HG03378 (cell line): Measurements from ENCODE around the gene TMEM91.
"Not testable (repeated sequence)": the region's sequence is repeated elsewhere in the genome, so short reads cannot be mapped to it uniquely, and the experiment has no call there.

Experiments used
- ATAC-seq: cut with Tn5 transposase; IDR thresholded peaks from one replicate; pipeline ENCODE4 v1.9.1; 2021; ENCODE audit warnings: mild to moderate bottlenecking, moderate library complexity; ENCODE audit not compliant: unreplicated experiment

The TMEM91 gene

DNA sequence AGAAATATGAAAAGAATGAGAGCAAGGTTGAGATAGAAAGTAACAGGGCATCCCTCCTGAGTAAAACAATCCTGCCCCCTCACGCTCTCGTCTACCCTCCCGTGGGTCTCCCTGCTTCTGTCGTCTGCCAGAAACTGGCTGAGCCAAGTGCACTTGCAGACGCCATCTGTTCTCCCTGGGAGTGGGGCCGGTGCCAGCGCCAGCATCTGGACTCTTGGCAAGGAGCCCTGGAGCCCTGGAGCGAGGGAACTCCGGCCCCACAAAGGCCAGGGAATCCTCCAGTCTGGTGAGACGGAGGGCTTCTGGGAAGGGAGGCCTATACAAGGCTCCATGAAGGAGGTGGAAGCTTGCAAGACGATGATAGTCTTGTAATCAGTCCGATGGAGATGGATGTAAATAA, 2.3 kb upstream of the TMEM91 start:
- no peak for ATAC-seq

GRCh38 chr19:41376998-41377365, 649 bp downstream of the TMEM91 start:
- ATAC-seq: no peak

- ATAC-seq: no peak
Measured at GRCh38 chr19:41377977-41378709, 1.8 kb downstream of the TMEM91 start.

- not testable (repeated sequence) for ATAC-seq
Measured at GRCh38 chr19:41381536-41381935, 5.2 kb downstream of the TMEM91 start.

DNA sequence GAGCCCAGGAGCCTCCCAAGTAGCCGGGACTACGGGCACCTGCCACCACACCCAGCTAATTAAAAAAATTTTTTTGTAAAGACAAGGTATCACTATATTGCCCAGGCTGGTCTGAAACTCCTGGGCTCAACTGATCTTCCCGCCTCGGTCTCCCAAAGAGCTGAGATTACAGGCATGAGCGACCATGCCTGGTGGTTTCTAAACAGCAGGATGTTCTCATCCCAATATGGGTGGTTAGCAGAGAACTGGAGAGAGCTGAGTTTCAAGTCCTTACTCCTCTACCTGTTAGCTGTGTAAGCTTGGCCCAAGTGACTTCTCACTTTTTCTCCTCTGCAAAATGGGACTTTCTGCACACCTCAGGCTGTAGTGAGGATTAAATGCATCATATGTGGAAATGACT, 8.0 kb downstream of the TMEM91 start:
- no peak for ATAC-seq

- ATAC-seq: no peak
Measured at GRCh38 chr19:41386442-41386841, 10.1 kb downstream of the TMEM91 start.

- ATAC-seq: no peak
Measured at GRCh38 chr19:41391618-41392017, 15.3 kb downstream of the TMEM91 start.

- no peak for ATAC-seq
Measured at GRCh38 chr19:41392775-41393174, 16.4 kb downstream of the TMEM91 start.

- no peak for ATAC-seq
Measured at GRCh38 chr19:41395355-41395754, 19.0 kb downstream of the TMEM91 start.

GRCh38 chr19:41397086-41398049, 21.0 kb downstream of the TMEM91 start, which contains the start of the genes BCKDHA and EXOSC5:
TSS of gene BCKDHA (plus strand) at chr19:41397818. CDS start at chr19:41397828, 10 bp downstream.
TSS of gene EXOSC5 (minus strand) at chr19:41397359. CDS start at chr19:41397328, 31 bp downstream.
- ATAC-seq: peak; percentile 88

DNA sequence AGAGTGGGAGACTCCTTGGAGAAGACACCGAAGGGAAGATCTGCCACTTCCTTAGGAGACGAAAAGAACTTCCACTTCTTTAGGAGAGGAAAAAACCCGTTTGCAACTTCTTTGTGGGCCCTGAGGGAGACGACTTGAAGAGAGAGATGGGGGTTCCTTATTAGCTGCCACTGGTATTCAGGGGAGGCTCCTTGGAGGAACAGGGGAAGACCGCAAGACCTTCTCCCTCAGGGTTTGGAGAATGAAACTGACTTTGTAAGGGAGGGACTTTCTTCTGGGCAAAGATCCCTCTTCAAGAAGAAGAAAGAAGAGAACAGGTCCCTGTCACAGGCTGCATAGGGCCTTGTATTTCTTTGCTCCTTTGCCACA, 21.7 kb downstream of the TMEM91 start:
- ATAC-seq: no peak

DNA sequence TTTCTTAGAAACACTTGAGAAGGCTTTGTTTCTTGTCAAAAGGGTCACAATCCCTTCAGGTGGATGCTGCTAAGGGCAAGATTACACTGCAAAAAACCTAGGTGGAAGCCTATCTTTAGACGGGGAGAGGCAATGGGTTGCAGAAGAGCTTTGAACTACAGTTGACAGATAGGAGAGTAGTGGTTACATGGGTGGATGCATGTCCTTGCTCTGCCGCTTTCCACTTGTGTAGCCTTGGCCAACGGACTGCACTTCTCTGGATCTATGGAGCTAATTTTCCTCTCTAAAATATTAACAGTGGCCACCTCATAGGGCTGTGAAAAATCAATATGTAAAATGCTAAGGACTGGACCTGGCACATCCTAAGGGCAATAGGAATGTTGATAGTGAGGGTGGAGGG, 22.3 kb downstream of the TMEM91 start:
- no peak for ATAC-seq

GRCh38 chr19:41399091-41399490, 22.8 kb downstream of the TMEM91 start:
- ATAC-seq: no peak

DNA sequence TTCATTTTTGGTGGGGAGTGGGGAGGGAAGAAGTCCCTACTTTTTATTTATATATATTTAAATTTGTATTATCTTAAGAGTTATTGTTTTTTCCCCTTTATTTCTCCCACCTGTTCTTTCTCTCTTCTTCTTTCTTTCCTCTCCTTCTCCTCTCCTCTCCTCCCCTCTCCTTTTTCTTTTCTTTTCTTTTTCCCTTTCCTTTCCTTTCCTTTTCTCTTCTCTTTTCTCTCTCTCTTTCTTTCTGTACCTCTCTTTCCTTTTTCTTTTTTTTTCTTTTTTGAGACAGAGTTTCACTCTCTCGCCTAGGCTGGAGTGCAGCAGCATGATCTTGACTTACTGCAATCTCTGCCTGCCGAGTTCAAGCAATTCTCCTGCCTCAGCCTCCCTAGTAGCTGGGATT, 23.2 kb downstream of the TMEM91 start:
- no peak for ATAC-seq

DNA sequence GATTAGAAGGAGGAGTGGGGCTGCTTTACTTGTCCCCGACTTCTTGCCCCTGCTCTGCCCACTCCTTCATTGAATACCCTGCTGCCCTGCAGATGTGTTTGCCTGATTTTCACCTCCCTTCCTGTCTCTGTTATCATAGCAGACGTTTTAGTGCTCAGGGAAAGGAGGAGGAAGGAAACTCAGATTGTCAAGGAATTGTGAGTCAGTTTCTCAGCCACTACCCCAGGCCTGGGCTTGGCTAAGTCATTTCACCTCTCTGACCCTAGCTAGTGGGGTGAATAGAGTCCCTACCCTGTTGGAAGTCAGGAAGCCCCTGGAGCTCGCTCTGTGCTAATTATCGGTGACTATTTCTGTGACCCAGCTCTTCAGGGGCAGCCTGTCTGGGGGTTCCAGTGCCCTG, 25.1 kb downstream of the TMEM91 start:
- no peak for ATAC-seq

GRCh38 chr19:41402010-41402409, 25.7 kb downstream of the TMEM91 start:
- ATAC-seq: no peak

DNA sequence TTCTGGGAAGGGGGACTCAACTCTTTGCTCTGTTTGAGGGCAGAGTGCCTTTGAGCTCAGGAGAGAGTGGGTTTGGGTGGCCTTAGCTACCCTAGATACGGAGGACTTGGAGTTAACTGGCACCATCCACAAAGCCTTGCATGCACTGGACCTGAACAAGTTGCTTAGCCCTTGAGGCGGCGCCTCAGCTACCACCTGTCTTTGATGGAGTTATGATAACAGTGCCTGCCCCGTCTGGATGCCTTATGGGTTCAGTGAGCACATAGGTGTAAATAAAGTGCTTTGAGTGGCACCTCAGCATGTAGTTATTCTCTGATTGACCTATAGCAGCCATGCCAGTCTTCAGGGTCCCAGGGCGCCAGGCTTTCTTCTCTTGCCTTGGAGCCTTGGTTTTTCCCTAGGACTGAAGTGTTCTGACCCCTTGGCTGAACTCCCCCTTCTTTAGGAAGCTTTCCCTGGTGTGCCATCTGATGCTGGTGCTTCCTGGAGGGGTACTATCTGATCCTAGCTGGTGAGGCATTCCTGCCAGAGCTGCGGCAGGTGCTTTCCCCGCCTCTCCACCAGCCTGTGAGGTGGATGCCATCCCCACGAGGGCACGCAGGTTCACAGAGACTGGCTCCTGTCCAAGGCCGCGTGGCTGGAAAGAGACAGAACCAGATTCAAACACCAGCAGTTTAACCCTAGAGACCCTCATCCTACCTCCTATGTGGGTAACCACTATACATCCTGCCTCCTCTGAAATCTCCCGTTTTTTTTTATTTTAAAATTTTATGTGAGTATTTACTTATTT, 27.0 kb downstream of the TMEM91 start:
- ATAC-seq: no peak

DNA sequence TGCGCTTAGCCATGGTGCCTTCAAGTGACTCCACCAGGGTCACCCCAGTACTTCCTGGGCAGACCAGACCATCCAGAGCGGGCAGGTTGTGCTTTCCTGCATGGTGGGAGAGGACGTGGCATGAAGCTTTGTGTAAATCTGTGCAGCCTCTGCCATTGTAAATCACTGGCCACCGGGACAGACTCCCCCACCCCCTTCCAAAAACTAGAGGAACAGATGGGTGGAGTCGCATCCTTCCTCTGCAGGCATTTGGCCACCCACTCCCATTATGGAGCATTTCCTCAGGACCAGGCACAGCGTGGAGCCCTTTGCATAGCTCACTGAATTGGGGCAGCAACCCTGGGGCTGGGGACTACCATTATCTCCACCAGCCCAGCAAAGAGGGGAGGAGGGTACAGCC, 29.4 kb downstream of the TMEM91 start:
- ATAC-seq: no peak

DNA sequence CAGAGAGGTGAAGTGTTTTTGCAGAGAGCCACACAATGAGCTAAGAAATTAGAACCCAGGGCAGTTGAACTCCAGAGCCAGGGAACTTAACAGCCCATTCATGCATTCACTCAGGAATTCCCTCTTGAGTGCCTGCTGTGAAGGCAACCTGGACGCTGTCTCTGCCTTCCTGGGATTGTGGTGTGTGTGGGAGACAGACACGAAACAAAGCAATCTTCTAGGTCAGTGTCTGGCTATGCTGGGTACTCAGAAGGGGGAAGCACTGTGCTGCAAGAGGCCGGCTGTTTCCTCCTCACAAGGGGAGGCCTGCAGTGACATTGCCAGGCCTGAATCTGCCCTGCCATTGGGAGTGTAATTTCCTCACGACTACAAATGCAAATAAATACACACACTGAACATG, 30.9 kb downstream of the TMEM91 start:
- ATAC-seq: no peak

- no peak for ATAC-seq
Measured at GRCh38 chr19:41408256-41408655, 31.9 kb downstream of the TMEM91 start.

- not testable (repeated sequence) for ATAC-seq
Measured at GRCh38 chr19:41408846-41409245, 32.5 kb downstream of the TMEM91 start.
